AG04449 (cell line): ENCODE data around the gene DPYSL4.

ENCODE experiments used
- CTCF ChIA-PET: fragments of 350-600 bp; formaldehyde crosslinking; extraction: SDS; loops from one replicate; lab custom pipeline; 2021; ENCODE audit warnings: antibody characterized with exemption; lab: Yijun Ruan, JAX
- POLR2A ChIA-PET: fragments of 400-600, 350-600 bp; formaldehyde crosslinking; extraction: SDS; loops from one replicate; lab custom pipeline; 2020; ENCODE audit warnings: antibody characterized with exemption, inconsistent platforms; lab: Yijun Ruan, JAX
- DNase-seq: peaks from one replicate; pipeline ENCODE4 v3.0.0-alpha.2; 2010; ENCODE audit warnings: low read depth, low spot score
- H3K4me3 ChIP-seq: 2 replicates; pipeline ENCODE4 v1.5.1; 2011; ENCODE audit warnings: low read depth, mild to moderate bottlenecking, control low read depth, low read length
- CTCF ChIP-seq: IDR thresholded peaks from one replicate; pipeline ENCODE4 v1.5.1; 2011; ENCODE audit warnings: mild to moderate bottlenecking, moderate library complexity, low read length, control low read depth, inconsistent platforms; ENCODE audit not compliant: insufficient read depth; ENCODE audit errors: missing control alignments

DPYSL4 gene

GRCh38 chr10:132229834-132230556, 43.2 kb downstream of the DPYSL4 start:
- ChIA-PET POLR2A (no interaction called here), CTCF (no interaction called here)
- no peak overlapping the region for H3K4me3 ChIP-seq
- no peak for DNase-seq
- TF ChIP-seq CTCF: no peak

GRCh38 chr10:132230557-132231210, 43.9 kb downstream of the DPYSL4 start:
- POLR2A ChIA-PET: interaction anchor here (0.6 kb wide), 1 partner anchor 159 kb away, joined by 4 read pairs; no protein-coding TSS in a partner anchor

GRCh38 chr10:132231656-132232022, 44.9 kb downstream of the DPYSL4 start:
- CTCF ChIA-PET: no interaction called here
- POLR2A ChIA-PET: no interaction called here
- DNase-seq: no peak
- H3K4me3 ChIP-seq: no peak overlapping the region
- TF ChIP-seq CTCF: no peak

More at GRCh38 chr10:132230557-132231210, 43.9 kb downstream of the DPYSL4 start:
- CTCF ChIA-PET: no interaction called here
- DNase-seq: no peak
- H3K4me3 ChIP-seq: no peak overlapping the region
- no peak for TF ChIP-seq CTCF

- ChIA-PET CTCF (interaction anchor here (1.2 to 2.9 kb wide), 2 partner anchors 8 to 121 kb away, joined by 3 to 23 read pairs; no protein-coding TSS in a partner anchor), POLR2A (no interaction called here)
- no peak overlapping the region for H3K4me3 ChIP-seq
- no peak for TF ChIP-seq CTCF
- DNase-seq: no peak
Observed at GRCh38 chr10:132232023-132232951, 45.5 kb downstream of the DPYSL4 start.

- no peak for TF ChIP-seq CTCF
- ChIA-PET CTCF (interaction anchor here (1.2 to 2.9 kb wide), 2 partner anchors 9 to 120 kb away, joined by 3 to 23 read pairs; no protein-coding TSS in a partner anchor), POLR2A (no interaction called here)
- no peak overlapping the region for H3K4me3 ChIP-seq
- no peak for DNase-seq
Observed at GRCh38 chr10:132232981-132233380, 46.2 kb downstream of the DPYSL4 start.
